Measurements from ENCODE around the gene LCP1.
A peak's percentile ranks its signal among the peaks of the same experiment; 100 is the strongest.

LCP1 gene

GRCh38 chr13:46126552-46127357, 55.2 kb downstream of the LCP1 start:
- peak; percentile 68 for DNase-seq

DNA sequence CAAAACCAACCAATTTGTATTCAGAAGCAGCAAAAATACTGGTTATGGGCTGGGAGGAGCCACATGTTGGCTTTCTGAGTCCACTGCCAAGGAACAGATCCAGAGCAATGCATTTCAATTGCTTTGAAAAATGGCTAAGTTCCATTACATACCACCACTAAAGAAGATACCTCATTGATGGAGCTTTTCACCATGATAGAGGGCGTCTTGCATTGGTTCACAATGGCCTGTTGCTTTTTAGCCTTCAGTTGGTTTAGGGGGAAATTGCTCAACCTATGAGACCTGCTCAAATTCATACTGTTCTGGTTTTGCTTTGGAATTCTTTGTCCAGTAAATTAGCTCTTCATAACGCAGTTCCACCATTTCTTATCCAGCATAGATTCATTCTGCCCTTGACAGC, 55.9 kb downstream of the LCP1 start:
- no peak for DNase-seq

DNA sequence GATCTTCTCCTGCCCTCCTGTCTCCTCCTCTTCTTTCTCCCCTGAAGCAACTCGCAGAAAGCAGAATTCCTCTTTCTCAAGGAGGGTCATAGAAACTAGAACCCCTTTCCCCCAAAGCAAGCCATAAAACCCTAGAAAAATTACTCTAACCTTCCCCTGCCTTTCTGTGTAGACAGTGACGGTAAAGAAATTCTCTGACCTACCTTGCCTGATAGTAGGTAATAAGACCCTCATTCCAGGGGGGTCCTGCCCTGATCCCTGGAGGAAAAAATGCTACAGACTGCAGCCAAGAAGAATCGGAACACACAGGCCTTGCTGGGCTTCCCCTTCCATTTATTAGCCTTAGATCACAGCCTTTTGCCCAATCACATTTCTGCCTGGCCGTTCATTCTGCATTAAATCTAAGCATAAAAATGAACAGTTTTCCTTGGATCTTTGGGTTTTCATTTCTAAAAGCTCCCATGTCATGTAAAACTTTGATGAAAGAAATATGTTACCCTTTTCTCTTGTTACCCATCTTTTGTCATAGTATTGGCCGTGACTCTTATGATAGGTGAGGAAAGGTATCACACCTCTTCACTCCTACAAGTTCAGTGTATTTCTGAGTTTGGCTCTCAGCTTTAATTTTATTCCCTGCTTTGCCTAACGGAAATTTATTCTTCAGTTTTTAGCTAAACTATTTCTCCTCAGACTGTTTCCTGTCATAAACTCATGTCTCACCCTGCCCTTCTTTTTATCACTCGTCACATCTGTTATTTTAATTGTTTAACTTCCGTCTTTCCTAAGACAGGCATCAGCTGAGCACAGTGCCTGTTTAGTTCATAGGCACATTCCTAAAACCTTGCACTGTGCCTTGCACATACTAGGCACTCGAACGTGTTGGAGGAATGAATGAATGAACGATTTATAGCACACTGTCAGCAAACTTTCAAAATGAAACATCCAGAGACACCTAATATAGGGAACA, 56.7 kb downstream of the LCP1 start:
- DNase-seq: no peak

DNA sequence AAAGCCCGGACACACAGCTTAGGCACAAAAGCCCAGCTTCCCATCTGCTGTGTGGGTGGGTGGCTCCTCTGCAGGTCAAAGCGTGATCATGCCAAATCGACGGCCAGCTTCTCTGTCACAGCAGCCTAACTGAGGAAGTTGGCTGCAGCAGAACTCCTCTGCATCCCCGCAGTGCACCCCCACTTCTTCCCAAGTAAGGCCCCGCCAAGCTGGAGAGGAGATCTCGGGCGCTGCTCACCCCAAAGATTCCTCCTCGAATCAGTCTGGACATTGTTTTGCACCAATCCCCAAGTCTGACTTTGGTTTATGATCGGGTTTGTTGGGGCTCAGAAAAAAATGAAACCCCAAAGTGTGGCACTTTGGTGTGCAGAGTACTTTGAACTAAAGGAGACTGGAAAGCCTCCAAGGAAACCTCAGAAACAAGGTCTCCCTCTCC, 57.4 kb downstream of the LCP1 start:
- no peak for DNase-seq

- no peak for DNase-seq
Measured at GRCh38 chr13:46122304-46122703, 59.7 kb downstream of the LCP1 start.

DNA sequence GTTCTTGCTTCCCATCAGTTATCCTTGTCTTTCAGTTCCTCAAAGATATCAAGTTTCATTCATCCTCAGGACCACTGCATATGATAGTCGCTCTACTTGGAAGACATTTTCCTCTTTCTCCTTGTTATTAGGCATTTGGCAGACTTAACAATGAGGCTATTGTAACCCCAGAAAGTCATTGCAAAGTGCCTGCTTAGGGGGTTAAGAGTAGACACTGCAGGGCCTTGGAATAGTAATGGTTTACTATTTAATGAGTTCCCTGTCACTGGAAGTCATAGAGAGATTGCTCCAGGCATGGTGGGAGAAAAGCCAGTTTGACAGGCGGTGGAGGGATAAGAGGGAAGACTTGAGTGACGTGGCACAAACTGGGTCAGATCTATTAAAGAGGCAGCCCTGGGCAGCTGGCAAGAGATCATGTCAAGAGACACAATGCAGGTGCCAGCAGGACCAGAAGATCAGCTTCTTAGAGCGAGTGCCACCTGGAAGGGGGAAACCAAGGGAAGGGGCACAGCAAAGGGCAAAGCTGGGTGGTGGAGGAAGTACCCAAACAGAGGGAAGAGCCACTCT, 60.3 kb downstream of the LCP1 start:
- DNase-seq: no peak

GRCh38 chr13:46121033-46121432, 60.9 kb downstream of the LCP1 start:
- DNase-seq: no peak

- DNase-seq: peak; percentile 34
Measured at GRCh38 chr13:46119883-46120614, 61.9 kb downstream of the LCP1 start.

DNA sequence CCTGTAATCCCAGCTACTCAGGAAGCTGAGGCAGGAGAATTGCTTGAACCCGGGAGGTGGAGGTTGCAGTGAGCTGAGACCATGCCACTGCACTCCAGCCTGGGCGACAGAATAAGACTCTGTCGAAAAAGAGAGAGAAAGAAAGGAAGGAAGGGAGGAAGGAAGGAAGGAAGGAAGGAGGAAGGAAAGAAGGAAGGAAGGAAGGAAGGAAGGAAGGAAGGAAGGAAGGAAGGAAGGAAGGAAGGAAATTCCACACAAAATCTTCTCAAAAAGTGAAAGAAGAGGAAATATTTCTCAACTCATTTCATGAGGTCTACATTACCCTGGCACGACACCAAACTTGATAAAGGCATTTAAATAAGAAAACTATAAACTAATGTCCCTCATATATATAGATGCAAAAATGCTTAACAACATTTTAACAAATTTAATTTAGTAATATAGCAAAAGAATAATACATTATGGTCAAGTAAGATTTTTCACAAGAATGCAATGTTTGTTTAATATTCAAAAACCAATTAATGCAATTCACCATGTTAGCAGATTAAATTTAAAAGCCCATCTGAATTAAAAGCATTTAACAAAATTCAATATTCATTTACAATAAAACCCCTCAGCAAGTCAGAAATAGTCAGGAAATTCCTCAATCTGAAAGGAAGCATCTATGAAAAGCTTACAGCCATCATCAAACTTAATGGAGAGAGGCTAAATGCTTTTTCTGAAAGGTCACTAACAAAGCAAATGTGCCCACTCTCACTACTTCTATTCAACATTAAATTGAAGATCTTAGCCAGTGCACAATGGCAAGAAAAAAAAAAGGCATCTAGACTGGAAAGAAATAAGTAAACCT, 65.1 kb downstream of the LCP1 start:
- no peak for DNase-seq

GRCh38 chr13:46114613-46115012, 67.4 kb downstream of the LCP1 start:
- DNase-seq: no peak

DNA sequence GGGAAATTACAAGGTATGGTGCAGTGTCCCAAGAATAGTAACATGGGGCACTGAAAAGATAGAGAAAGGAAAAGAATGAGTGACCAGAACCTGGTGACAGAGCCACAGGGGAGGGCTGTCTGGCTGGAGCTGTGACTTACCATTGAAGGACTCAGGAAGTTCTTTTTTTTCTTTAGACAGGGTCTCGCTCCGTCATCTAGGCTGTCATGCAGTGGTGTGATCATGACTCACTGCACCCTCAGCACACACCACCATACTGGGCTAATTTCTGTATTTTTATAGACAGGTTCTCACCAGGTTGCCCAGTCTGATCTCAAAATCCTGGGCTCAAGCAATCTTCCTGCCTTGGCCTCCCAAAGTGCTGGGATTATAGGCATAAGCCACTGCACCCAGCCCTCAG, 68.4 kb downstream of the LCP1 start:
- DNase-seq: no peak

- DNase-seq: no peak
Measured at GRCh38 chr13:46111151-46111550, 70.8 kb downstream of the LCP1 start.

DNA sequence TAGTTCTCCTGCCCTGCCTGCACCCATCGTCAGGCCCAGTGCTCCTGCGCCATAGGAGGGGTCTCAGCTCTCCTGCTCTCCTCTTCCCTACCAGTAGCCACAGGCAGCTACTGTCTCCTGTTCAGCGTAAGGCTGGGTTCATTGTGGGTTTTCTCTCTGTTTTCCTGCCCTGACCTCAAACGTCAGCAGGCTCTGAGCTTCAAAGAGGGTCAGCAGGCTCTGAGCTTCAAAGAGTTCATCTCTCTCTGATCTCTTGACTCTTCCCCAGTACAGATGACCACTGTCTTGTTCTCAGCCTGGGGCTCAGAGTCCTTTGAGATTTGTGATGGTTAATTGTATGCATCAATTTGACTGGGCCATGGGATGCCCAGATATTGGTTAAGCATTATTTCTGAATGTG, 72.5 kb downstream of the LCP1 start:
- no peak for DNase-seq

DNA sequence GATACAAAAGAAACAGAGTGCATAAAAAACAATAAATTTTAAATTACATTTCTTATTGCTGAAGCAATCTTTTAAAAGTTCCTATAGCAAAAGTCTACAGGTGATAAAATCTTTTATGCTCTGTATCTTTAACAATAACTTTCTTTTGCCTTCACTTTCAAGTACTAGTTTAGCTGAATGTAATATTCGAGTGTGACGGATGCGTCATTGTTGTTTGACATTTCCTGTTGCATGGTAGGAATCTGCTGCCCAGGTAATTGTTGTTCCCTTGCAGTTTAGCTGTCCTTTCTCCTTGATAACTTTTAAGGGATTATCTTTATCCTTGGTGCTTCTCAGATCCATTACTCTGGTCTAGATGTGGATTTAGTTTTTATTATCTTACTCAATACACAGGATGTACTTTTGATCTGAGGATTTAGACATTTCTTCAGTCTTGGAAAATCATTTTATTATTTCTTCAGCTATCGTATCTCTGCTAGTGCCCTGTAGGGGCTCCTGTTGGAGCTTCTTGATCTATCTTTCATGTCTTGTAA, 75.1 kb downstream of the LCP1 start:
- DNase-seq: no peak

GRCh38 chr13:46104868-46105267, 77.1 kb downstream of the LCP1 start, which contains the start of gene CPB2:
CPB2 (minus strand) TSS chr13:46105033; CDS start chr13:46105009, 24 bp downstream.
- no peak for DNase-seq

- DNase-seq: no peak
Measured at GRCh38 chr13:46103037-46103436, 78.9 kb downstream of the LCP1 start.

GRCh38 chr13:46102255-46102605, 79.7 kb downstream of the LCP1 start:
- no peak for DNase-seq

DNA sequence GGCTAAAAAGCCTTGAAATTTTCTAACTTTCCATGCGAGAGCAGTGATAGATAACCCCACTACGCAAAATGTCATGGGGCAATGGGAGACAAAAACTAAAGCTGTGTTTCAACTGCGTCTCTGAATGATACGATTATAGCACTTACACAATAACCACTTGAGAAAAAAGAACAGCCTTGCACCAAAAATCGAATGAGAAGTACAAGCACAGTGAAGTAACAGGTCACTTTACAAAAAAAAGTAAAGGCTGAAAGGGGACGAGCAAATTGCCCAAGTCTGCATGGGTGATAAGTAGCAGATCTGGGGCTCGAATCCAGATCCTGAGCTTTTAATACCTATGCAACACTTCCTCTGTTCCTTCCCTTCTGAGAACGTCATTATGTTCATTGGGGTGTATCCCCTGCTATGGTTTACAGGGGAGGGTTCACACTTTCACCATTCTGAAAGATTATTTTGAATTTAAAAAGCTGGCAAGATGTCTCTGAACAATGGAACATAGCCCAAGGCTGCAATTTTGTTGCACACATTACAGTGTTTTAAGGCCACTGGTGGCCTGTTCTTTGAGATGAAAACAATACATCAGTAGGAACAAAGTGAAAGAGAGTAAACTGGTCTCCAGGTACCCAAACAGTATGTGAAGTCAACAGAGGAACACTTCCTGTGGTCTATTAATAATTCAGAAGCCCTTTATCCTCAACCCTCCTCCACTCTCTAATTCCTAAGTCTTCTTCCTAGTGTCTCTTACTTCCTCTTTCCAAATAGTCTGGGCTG, 80.3 kb downstream of the LCP1 start:
- no peak for DNase-seq

DNA sequence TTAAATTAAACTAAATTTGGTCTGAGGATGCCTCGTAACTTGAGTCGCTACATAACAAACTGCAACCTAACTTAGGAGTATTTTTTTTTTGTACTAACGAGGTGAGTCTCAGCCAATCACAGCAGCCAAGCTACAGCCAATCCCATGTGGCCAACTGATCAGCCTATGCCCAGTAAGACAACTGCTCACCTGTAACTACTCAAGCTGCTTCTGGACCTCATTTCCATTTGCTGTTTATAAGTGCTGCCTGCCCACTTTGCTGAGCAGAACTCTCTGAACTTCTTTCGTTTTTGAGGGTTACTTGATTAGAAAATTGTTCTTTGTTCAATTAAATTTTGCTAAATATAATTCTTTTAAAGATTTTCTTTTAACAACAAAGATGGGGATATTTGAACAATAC, 81.0 kb downstream of the LCP1 start:
- no peak for DNase-seq

GRCh38 chr13:46100191-46100815, 81.7 kb downstream of the LCP1 start:
- peak; percentile 42 for DNase-seq

All from HCEC 1CT (cell line).